Measurements from ENCODE around the gene KRT83. TPM values are rescaled to one million over a fixed set of nuclear protein-coding genes. Genes with fewer than 3 reads are reported as not detected.

KRT83 gene
- polyA plus RNA-seq, 1 of the 3 experiments (the other 2 are of a cell fraction): 0.03 TPM

Other genes starting within 250 kb of the KRT83 start
- gene SMIM41, start 241.7 kb downstream of the KRT83 start, polyA plus RNA-seq (2012; rRNA removed): not detected in 2 replicates
- gene KRT80, start 129.4 kb downstream of the KRT83 start, polyA plus RNA-seq (2012; rRNA removed): 14.9 and 17.4 TPM in 2 replicates
- 3.2 and 5.4 TPM in 2 replicates for gene KRT7, start 88.2 kb downstream of the KRT83 start, polyA plus RNA-seq (2012; rRNA removed)
- gene KRT86, start 46.8 kb downstream of the KRT83 start, polyA plus RNA-seq (2012; rRNA removed): 0.34 and 0.56 TPM in 2 replicates
- 0.80 and 1.9 TPM in 2 replicates for gene KRT81, start 29.9 kb downstream of the KRT83 start, polyA plus RNA-seq (2012; rRNA removed)
- gene KRT85, start 46.1 kb upstream of the KRT83 start, polyA plus RNA-seq (2012; rRNA removed): not detected in 2 replicates
- not detected in 2 replicates for gene KRT84, start 64.3 kb upstream of the KRT83 start, polyA plus RNA-seq (2012; rRNA removed)
- gene KRT82, start 84.9 kb upstream of the KRT83 start, polyA plus RNA-seq (2012; rRNA removed): not detected in 2 replicates
- gene KRT75, start 113.0 kb upstream of the KRT83 start, polyA plus RNA-seq (2012; rRNA removed): not detected in 2 replicates
- gene KRT6B, start 130.7 kb upstream of the KRT83 start, polyA plus RNA-seq (2012; rRNA removed): not detected in 2 replicates
- not detected in 2 replicates for gene KRT6C, start 152.4 kb upstream of the KRT83 start, polyA plus RNA-seq (2012; rRNA removed)
- not detected in 2 replicates for gene KRT6A, start 171.9 kb upstream of the KRT83 start, polyA plus RNA-seq (2012; rRNA removed)
- gene KRT5, start 199.0 kb upstream of the KRT83 start, polyA plus RNA-seq (2012; rRNA removed): not detected in 2 replicates
- not detected in 2 replicates for gene KRT71, start 231.7 kb upstream of the KRT83 start, polyA plus RNA-seq (2012; rRNA removed)

Measured in SK-N-SH (cell line).